B cell (primary cell): Measurements from ENCODE around the gene RASA3. TPM values are rescaled to one million over a fixed set of nuclear protein-coding genes. Genes with fewer than 3 reads are reported as not detected.
"Not testable (repeated sequence)": the region's sequence is repeated elsewhere in the genome, so short reads cannot be mapped to it uniquely, and the experiment has no call there.

ENCODE experiments used
- ATAC-seq: fragments of 200-7000 bp; cut with Tn5 transposase; one replicate; pipeline ENCODE4 v1.10.0; 2021; ENCODE audit warnings: low read depth, mild to moderate bottlenecking, moderate number of reproducible peaks, moderate library complexity
- CTCF ChIA-PET: fragments of 350-600 bp; sonication (Branson Sonifier 250); formaldehyde crosslinking; loops from one replicate; lab custom pipeline; 2021; ENCODE audit warnings: antibody characterized with exemption, inconsistent platforms; lab: Charles Lee
- POLR2A ChIA-PET: fragments of 350-600 bp; sonication (Branson Sonifier 250); formaldehyde crosslinking; loops from one replicate; lab custom pipeline; 2021; ENCODE audit warnings: antibody characterized with exemption; lab: Charles Lee
- DNase-seq: peaks from one replicate; pipeline ENCODE4 v3.0.0; 2013
- H2AFZ ChIP-seq: 2 replicates; pipeline ENCODE4 v1.6.1; 2012; ENCODE audit warnings: mild to moderate bottlenecking, low read depth, low read length; ENCODE audit not compliant: insufficient read depth, poor library complexity, severe bottlenecking
- H3K27ac ChIP-seq, 2 donors: 1 replicate in 1 of 2; 2 replicates in 1 of 2; pipeline ENCODE4 v1.5.1; 2012 to 2013; ENCODE audit warnings: low read length in 2 of 2, mild to moderate bottlenecking in 2 of 2, moderate library complexity in 1 of 2
- H3K27me3 ChIP-seq, 4 experiments: fragments of 200-600 bp in 1 of 4; sonication (generic) in 1 of 4; replicated peaks in 1 of 4; 1 replicate in 2 of 4; 2 replicates in 2 of 4; pipeline versions ENCODE4 v1.6.1 to v1.7.0; 2013 to 2016; ENCODE audit warnings: low read length in 3 of 4, mild to moderate bottlenecking in 2 of 4, mixed read lengths in 1 of 4, moderate library complexity in 1 of 4; ENCODE audit not compliant: insufficient read depth in 4 of 4, control insufficient read depth in 3 of 4; ENCODE audit errors: control extremely low read depth in 1 of 4
- H3K36me3 ChIP-seq, 2 experiments: replicated peaks in 1 of 2; 1 replicate in 1 of 2; 2 replicates in 1 of 2; pipeline versions ENCODE4 v1.6.1 to v1.7.1; 2013; ENCODE audit warnings: low read length in 1 of 2; ENCODE audit not compliant: insufficient read depth in 2 of 2, control insufficient read depth in 1 of 2; ENCODE audit errors: control extremely low read depth in 1 of 2, extremely low read depth in 1 of 2
- H3K4me1 ChIP-seq, 2 donors: fragments of 200-600 bp in 1 of 2; sonication (generic) in 1 of 2; 1 replicate in 1 of 2; 2 replicates in 1 of 2; pipeline versions ENCODE4 v1.5.1 to v1.6.1; 2013 to 2017; ENCODE audit warnings: low read length in 2 of 2; ENCODE audit not compliant: control insufficient read depth in 2 of 2, insufficient read depth in 2 of 2
- H3K4me2 ChIP-seq: replicated peaks from 2 replicates; pipeline ENCODE3; 2012; ENCODE audit warnings: mild to moderate bottlenecking, low read depth, low read length; ENCODE audit not compliant: poor library complexity, severe bottlenecking
- H3K4me3 ChIP-seq, 5 experiments: fragments of 200-600 bp in 1 of 5; sonication (generic) in 1 of 5; 1 replicate in 3 of 5; 2 replicates in 2 of 5; pipeline versions ENCODE4 v1.5.1 to v1.7.0; 2011 to 2016; ENCODE audit warnings: low read length in 4 of 5, mild to moderate bottlenecking in 4 of 5, low read depth in 2 of 5, control low read depth in 1 of 5, moderate library complexity in 1 of 5; ENCODE audit not compliant: insufficient read depth in 1 of 5; ENCODE audit errors: control extremely low read depth in 1 of 5, extremely low read depth in 1 of 5
- H3K79me2 ChIP-seq: fragments of 200-600 bp; sonication (generic); one replicate; pipeline ENCODE4 v1.6.0; 2016; ENCODE audit warnings: low read length; ENCODE audit not compliant: control insufficient read depth, insufficient read depth
- H3K9ac ChIP-seq: fragments of 200-600 bp; sonication (generic); 2 replicates; pipeline ENCODE4 v1.6.1; 2017; ENCODE audit warnings: mild to moderate bottlenecking, low read length, moderate library complexity
- H3K9me3 ChIP-seq, 3 donors: one replicate each; pipeline versions ENCODE4 v1.6.1 to v1.7.1; 2013; ENCODE audit warnings: low read length in 2 of 3; ENCODE audit not compliant: control insufficient read depth in 2 of 3, insufficient read depth in 1 of 3; ENCODE audit errors: control extremely low read depth in 1 of 3
- H4K20me1 ChIP-seq: 2 replicates; pipeline ENCODE4 v1.6.0; 2012; ENCODE audit warnings: mild to moderate bottlenecking, low read length; ENCODE audit not compliant: insufficient read depth, control insufficient read depth, poor library complexity, severe bottlenecking
- H3K27ac Mint-ChIP-seq: one replicate; pipeline ENCODE4 v1.8.0; 2021; ENCODE audit warnings: mixed read lengths
- H3K27me3 Mint-ChIP-seq: one replicate; pipeline ENCODE4 v1.8.0; 2021; ENCODE audit warnings: mixed read lengths
- H3K4me1 Mint-ChIP-seq: one replicate; pipeline ENCODE4 v1.8.0; 2021; ENCODE audit warnings: mixed read lengths
- H3K4me3 Mint-ChIP-seq: one replicate; pipeline ENCODE4 v1.8.0; 2021; ENCODE audit warnings: mixed read lengths
- H3K9me3 Mint-ChIP-seq: one replicate; pipeline ENCODE4 v1.8.0; 2022; ENCODE audit warnings: mixed read lengths; ENCODE audit not compliant: insufficient read depth
- CTCF ChIP-seq: fragments of 200-600 bp; IDR thresholded peaks from one replicate; pipeline ENCODE4 v1.8.0; 2022; ENCODE audit warnings: antibody characterized with exemption, mild to moderate bottlenecking
- EZH2 ChIP-seq: IDR thresholded peaks from 2 replicates; pipeline ENCODE4 v1.6.1; 2012; ENCODE audit warnings: borderline replicate concordance, low read depth, mild to moderate bottlenecking, moderate library complexity, low read length; ENCODE audit not compliant: insufficient read depth, poor library complexity, severe bottlenecking
- WGBS: methylation state at CpG from one replicate; pipeline ENCODE4 v1.1.5; 2013; ENCODE audit warnings: missing lambda C conversion rate; ENCODE audit not compliant: insufficient coverage; 5-methylcytosine and 5-hydroxymethylcytosine counted together
- intact Hi-C: fragments of 100-400 bp; cut with micrococcal nuclease; formaldehyde crosslinking; loops from one replicate; pipeline ENCODE4 v1.10.0; 2022
- polyA plus RNA-seq: library from polyadenylated mRNA; depleted of rRNA; stranded (reverse); fragments of >200 nt; gene quantifications from 2 replicates; pipeline ENCODE4 v1.2.3, GENCODE V29; 2012
- total RNA-seq, 2 donors: library from RNA; stranded (reverse); fragments of 120-200 nt in 1 of 2; gene quantifications; 1 replicate in 1 of 2; 2 replicates in 1 of 2; pipeline versions ENCODE4 v1.2.3 to v1.2.4, GENCODE V29; 2013 to 2022

Gene RASA3
- total and polyA plus RNA-seq, 2 donors (not counting 1 experiment from before 2014, with no cell fraction given), result 54.2 to 87.4 TPM

GRCh38 chr13:114134111-114134943, 1.9 kb upstream of the RASA3 start:
- POLR2A ChIA-PET, result no interaction called here

GRCh38 chr13:114133552-114133951, 1.1 kb upstream of the RASA3 start:
- CTCF ChIA-PET, DNase-seq: not testable (repeated sequence)

More at GRCh38 chr13:114134111-114134943, 1.9 kb upstream of the RASA3 start:
- peak overlapping the region; percentile 81 for H3K4me3 Mint-ChIP-seq
- H3K27me3 Mint-ChIP-seq, result no peaks in the 10 kb centered on the region
- intact Hi-C loops, result loop anchor here (5.0 kb wide), 1 partner anchor 317 kb away; no protein-coding TSS in a partner anchor
- 53% methylated on average over 20 of the region's 21 CpGs for WGBS
- H3K4me2 ChIP-seq, result peak overlapping the region; percentile 41
- no peaks in the 10 kb centered on the region for H3K36me3 ChIP-seq
- ATAC-seq (peak; percentile 40), DNase-seq (peak; percentile 72)
- H3K9ac ChIP-seq, result no peak overlapping the region
- no peaks in the 10 kb centered on the region for H3K9me3 ChIP-seq
- H2AFZ ChIP-seq, result no peak overlapping the region
- no peaks in the 10 kb centered on the region for H3K9me3 Mint-ChIP-seq
- peaks cover 27 to 32% of the 10 kb centered on the region in 2 donors for H3K4me1 ChIP-seq
- peaks cover 42% of the 10 kb centered on the region for H3K4me1 Mint-ChIP-seq
- TF ChIP-seq EZH2, result no peak
- TF ChIP-seq CTCF, result no peak
- no peak overlapping the region for H3K4me3 ChIP-seq
- no peaks in the 10 kb centered on the region for H3K27me3 ChIP-seq
- CTCF ChIA-PET, result interaction anchor here (1.7 kb wide), 1 partner anchor 24 kb away, joined by 5 read pairs; no protein-coding TSS in a partner anchor
- peak overlapping the region; percentile 56 for H3K27ac Mint-ChIP-seq
- H3K79me2 ChIP-seq, result peaks cover 20% of the 10 kb centered on the region
- peak overlapping the region in 1 of 2 donors; percentile 43 for H3K27ac ChIP-seq
- H4K20me1 ChIP-seq, result peaks cover 18% of the 10 kb centered on the region

GRCh38 chr13:114133126-114133525, 703 bp upstream of the RASA3 start:
- H3K9ac ChIP-seq, H3K27me3 ChIP-seq, H3K4me3 ChIP-seq, ATAC-seq, H3K27ac Mint-ChIP-seq, H2AFZ ChIP-seq, H3K36me3 ChIP-seq, H3K4me3 Mint-ChIP-seq, H3K27ac ChIP-seq, CTCF ChIA-PET, H3K27me3 Mint-ChIP-seq, H3K9me3 Mint-ChIP-seq, DNase-seq, H3K9me3 ChIP-seq: not testable (repeated sequence)
- H3K4me1 Mint-ChIP-seq, result peaks cover 53% of the 10 kb centered on the region
- peak overlapping the region; percentile 95 for H3K4me2 ChIP-seq
- H3K4me1 ChIP-seq, result peaks cover 38 to 44% of the 10 kb centered on the region in 2 donors
- H4K20me1 ChIP-seq, result peaks cover 26% of the 10 kb centered on the region
- WGBS, result no CpG with 5 or more reads among the region's 9 CpGs
- peaks cover 26% of the 10 kb centered on the region for H3K79me2 ChIP-seq
- POLR2A ChIA-PET, result interaction anchor here (0.7 kb wide), 1 partner anchor 41 kb away, joined by 3 read pairs; no protein-coding TSS in a partner anchor
- intact Hi-C loops, result loop anchor here (5.0 kb wide), 1 partner anchor 316 kb away; no protein-coding TSS in a partner anchor

More at GRCh38 chr13:114133552-114133951, 1.1 kb upstream of the RASA3 start:
- Mint-ChIP-seq H3K27ac (peak overlapping the region; percentile 56), H3K4me3 (peak overlapping the region; percentile 81), H3K4me1 (peaks cover 48% of the 10 kb centered on the region)
- H3K9me3 Mint-ChIP-seq, H2AFZ ChIP-seq, H3K27me3 ChIP-seq, H3K27me3 Mint-ChIP-seq, POLR2A ChIA-PET, H3K4me3 ChIP-seq, ATAC-seq, H3K9ac ChIP-seq, H3K27ac ChIP-seq, H3K36me3 ChIP-seq, H3K9me3 ChIP-seq: not testable (repeated sequence)
- Histone ChIP-seq H3K4me2 (peak overlapping the region; percentile 41), H4K20me1 (peaks cover 22% of the 10 kb centered on the region), H3K4me1 (peaks cover 34 to 39% of the 10 kb centered on the region in 2 donors), H3K79me2 (peaks cover 22% of the 10 kb centered on the region)
- intact Hi-C loops, result loop anchor here (5.0 kb wide), 1 partner anchor 316 kb away; no protein-coding TSS in a partner anchor
- WGBS, result no CpG with 5 or more reads among the region's 7 CpGs
